Measurements from ENCODE around the gene SLK.

The SLK gene

GRCh38 chr10:104056619-104057273, 89.8 kb downstream of the SLK start:
- DNase-seq, result peak; percentile 12

GRCh38 chr10:104057717-104058116, 90.8 kb downstream of the SLK start:
- no peak for DNase-seq

GRCh38 chr10:104059364-104059763, 92.4 kb downstream of the SLK start:
- no peak for DNase-seq

- DNase-seq, result no peak
These were observed 94.3 kb downstream of the SLK start for GRCh38 chr10:104061196-104061595.

GRCh38 chr10:104065748-104066147, 98.8 kb downstream of the SLK start:
- no peak for DNase-seq

GRCh38 chr10:104066945-104067344, 100.0 kb downstream of the SLK start:
- DNase-seq, result no peak

- DNase-seq, result no peak
These were observed 100.6 kb downstream of the SLK start for GRCh38 chr10:104067525-104067924.

GRCh38 chr10:104069613-104070012, 102.7 kb downstream of the SLK start:
- DNase-seq, result no peak

- no peak for DNase-seq
These were observed 105.8 kb downstream of the SLK start for GRCh38 chr10:104072786-104073185.

GRCh38 chr10:104074505-104074904, 107.6 kb downstream of the SLK start:
- no peak for DNase-seq

- no peak for DNase-seq
These were observed 109.8 kb downstream of the SLK start for GRCh38 chr10:104076743-104077160.

GRCh38 chr10:104077247-104077646, 110.3 kb downstream of the SLK start:
- no peak for DNase-seq

- DNase-seq, result no peak
These were observed 110.8 kb downstream of the SLK start for GRCh38 chr10:104077663-104078151.

Measured in CD4-positive, alpha-beta T cell treated with Interleukin-17A for 4 hours (primary cell).